DMS153 treated with DMSO at 0.1 percent for 48 hours (cell line): ENCODE measurements around the gene SLC9C1.

Experiments
- DNase-seq: peaks from one replicate; lab custom pipeline; 2025; ENCODE audit not compliant: unreplicated experiment; lab: John Stamatoyannopoulos, UW

SLC9C1 gene

GRCh38 chr3:112293368-112294321 lies at the start of gene SLC9C1:
Gene SLC9C1, minus strand, starts transcription at chr3:112294216. Its CDS starts 7,425 bp downstream, at chr3:112286791.
- peak; percentile 80 for DNase-seq

DNA sequence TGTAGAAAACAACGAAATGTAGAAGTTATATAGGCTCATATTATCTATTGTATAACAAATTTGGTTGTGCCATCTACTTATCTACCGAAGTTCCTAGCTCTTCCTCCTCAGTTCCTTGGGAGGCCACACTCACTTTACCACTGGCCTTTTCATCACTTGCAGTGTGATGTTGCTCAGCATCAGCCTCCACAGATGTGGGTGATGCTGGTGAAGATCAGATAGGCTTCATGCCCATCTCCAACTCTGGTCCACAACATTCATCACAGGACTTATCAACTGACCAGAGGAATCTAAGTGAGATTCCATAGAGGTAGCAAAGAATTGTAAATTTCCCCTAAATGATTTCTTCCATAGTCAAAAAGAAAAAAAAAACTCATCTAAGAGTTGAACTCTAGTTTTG lies 47.4 kb upstream of the SLC9C1 start:
- DNase-seq = no peak

- DNase-seq = no peak
These were observed 45.6 kb upstream of the SLC9C1 start for GRCh38 chr3:112339609-112340008.

GRCh38 chr3:112339134-112339533 lies 45.1 kb upstream of the SLC9C1 start:
- DNase-seq = no peak

DNA sequence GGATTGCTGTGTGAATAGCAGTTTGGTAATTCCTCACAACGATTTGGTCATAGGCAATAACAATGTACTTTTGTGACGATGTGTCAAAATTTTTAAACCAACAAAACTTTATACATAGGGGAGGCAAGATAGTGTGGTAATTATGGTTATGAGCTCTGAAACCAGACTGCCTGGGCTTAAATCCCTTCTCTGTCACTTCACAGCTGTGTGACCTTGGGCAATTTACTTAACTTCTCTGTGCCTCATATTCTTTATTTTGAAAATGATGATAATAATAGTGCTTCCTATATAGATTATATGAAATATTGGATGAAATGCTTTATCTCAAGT lies 44.7 kb upstream of the SLC9C1 start:
- no peak for DNase-seq

DNA sequence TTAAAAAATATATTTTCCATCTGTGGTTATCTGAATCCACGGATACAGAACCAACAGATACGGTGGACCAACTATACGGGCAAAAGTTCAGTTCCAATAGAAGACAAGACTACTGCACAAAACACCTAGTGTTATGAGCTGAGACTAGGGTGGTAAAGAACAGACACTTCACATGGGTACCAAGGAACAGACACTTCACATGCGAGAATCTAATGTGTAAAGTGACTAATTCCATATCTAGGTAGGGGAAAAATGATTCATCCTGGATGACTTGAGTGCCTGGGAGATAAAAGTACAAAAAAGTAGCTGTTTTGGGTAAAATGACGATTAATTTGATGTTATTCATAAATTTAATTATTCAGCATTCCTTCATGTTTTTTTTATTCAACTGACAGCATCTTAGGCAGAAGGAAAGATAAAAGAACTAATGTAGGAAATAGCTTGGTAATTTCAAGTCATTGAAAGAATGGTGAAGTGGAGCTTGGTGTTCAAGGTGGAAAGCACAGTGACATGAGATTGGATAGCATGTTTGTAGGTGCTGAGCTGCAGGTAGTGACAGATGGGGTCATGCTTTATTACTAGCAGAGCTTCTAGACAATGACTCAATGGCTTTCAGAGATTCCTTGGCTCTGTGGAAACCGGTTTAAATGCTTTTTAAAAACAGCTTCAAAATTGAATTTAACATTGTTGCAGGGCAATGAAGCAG lies 44.2 kb upstream of the SLC9C1 start:
- no peak for DNase-seq

GRCh38 chr3:112335434-112335781 lies 41.4 kb upstream of the SLC9C1 start:
- DNase-seq = no peak

DNA sequence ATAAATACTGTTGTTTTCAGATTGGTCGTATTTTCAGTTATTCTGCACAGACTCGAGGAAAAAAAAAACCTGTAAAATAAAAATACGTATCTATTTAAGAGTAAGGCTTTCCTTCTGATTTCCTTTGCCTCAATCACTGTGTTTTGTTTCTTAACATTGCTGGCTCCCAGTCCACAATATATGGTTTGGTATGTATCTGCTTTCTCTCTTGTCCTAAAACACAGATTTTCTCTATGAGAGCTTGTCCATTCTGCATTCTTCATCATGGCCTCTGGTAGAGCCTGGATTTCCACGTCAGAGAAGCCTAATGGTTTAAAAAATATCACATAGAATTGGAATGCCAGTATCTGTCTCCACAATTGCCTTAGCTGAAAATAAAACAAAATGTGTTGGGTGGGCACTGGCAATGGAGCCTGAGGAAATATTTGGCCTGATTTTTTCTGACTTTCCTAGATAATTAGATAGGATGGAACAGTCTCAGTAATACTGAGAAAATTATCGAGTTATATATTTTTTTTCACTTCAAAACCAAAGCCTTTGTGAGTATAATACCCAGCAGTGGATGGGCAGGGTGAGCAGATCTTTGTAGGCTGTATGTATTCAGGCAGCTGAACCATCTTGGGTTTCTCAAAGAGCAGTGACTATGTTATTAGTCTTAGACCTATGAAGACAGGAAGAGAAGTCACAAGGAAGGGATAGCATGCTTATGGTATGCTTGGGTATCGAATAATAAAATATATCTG lies 40.8 kb upstream of the SLC9C1 start:
- no peak for DNase-seq

- DNase-seq = peak; percentile 45
These were observed 39.6 kb upstream of the SLC9C1 start for GRCh38 chr3:112333381-112334317.

DNA sequence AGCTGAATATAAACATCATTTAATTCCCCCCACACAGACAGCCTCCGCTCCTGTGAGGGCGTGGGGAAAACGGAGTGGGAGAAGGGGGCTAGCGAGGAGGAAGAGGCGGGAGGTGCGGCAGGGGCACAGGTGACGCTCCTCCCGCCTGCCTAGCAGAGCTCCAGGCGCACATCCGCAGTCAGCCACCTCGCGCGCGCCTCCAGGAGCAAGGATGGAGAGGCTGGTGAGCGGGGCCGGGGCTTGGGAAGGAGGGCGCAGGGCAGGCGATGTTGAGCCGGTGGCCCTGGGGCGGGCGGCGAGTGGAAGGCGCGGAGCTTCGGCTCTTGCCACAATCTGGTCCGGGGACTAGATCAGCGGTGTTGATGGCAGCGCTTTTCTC lies 39.0 kb upstream of the SLC9C1 start, which contains the start of gene CD200:
Gene CD200, plus strand, starts transcription at position 155 of the 379 bp plus-strand sequence. Its CDS starts 57 bp downstream, at position 212.
- peak; percentile 53 for DNase-seq

DNA sequence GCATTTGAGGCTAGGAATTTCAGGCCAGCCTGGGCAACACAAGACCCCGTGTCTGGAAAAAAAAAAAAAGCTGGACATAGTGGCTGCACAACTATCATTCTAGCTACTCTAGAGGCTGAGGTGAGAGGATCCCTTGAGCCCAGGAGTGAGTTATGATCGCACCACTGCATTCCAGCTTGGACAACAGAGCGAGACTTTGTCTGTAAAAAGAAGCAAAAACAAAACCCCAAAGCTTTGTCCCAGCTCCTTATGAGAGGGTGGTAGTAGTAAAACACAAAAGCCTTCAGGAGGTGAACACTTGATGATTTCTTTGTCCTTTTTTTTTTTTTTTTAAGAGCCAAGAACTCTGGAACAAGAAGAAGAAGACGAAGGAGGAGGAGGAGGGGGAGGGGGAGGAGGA lies 37.8 kb upstream of the SLC9C1 start:
- DNase-seq = no peak

- DNase-seq = peak; percentile 67
These were observed 33.4 kb upstream of the SLC9C1 start for GRCh38 chr3:112327371-112327951.

GRCh38 chr3:112321867-112322652 lies 28.0 kb upstream of the SLC9C1 start:
- no peak for DNase-seq

DNA sequence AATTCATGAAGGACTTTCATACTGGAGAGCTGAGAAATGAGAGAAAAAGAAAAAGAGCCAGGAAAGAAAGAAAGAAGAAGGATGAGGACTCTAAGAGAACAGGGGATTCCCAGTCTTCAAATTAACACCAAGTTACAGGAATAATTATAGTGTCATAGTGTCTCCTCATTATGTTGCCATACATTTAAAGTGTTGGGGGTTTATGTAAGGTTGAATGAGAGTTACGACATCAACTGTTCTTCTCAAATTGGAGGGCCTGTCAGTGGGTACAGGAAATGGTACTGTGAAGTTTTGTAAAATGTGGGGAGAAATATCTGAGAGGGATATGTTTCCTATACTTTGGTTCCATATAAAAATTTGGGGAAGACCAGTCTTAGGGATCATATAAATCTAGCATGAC lies 26.7 kb upstream of the SLC9C1 start:
- DNase-seq = no peak

GRCh38 chr3:112319516-112320276 lies 25.7 kb upstream of the SLC9C1 start:
- DNase-seq = no peak

DNA sequence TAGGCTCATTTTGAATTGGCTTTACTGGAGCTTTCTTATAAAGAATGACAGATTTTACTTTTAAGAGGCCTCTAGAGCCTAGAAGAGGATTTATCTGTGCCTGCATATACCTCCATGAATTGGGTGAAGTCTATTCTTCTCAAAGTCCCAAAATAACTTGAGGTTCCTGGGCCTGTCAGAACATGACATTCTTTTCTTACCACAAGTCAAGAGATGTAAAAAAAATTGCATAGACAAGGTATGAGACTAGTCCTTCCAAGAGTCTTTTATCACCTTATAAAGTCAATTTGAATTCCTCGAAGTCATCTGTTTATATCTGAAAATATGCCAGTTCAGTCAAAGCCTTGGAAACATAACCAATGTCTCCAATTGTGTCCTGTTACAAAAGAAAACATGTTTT lies 21.8 kb upstream of the SLC9C1 start:
- DNase-seq = no peak

GRCh38 chr3:112314649-112315048 lies 20.6 kb upstream of the SLC9C1 start:
- DNase-seq = no peak

GRCh38 chr3:112308151-112308911 lies 14.3 kb upstream of the SLC9C1 start:
- DNase-seq = peak; percentile 53
